UCSD-AML1 (cell line): ENCODE data around the gene NUDT22.
A peak's percentile ranks its signal among the peaks of the same experiment; 100 is the strongest.
"Not testable (repeated sequence)": the region's sequence is repeated elsewhere in the genome, so short reads cannot be mapped to it uniquely, and the experiment has no call there.

Experiments
- DNase-seq: peaks from one replicate; lab custom pipeline; 2025; ENCODE audit not compliant: unreplicated experiment; lab: John Stamatoyannopoulos, UW

NUDT22 gene

GRCh38 chr11:64241491-64242374, 15.7 kb downstream of the NUDT22 start:
- peak; percentile 59 for DNase-seq

- DNase-seq, result no peak
These were observed 17.3 kb downstream of the NUDT22 start for GRCh38 chr11:64243236-64243854.

- DNase-seq, result no peak
These were observed 18.0 kb downstream of the NUDT22 start for GRCh38 chr11:64244107-64244506.

- no peak for DNase-seq
These were observed 18.9 kb downstream of the NUDT22 start for GRCh38 chr11:64244966-64245365.

- DNase-seq, result no peak
These were observed 19.3 kb downstream of the NUDT22 start for GRCh38 chr11:64245401-64245796.

GRCh38 chr11:64245797-64246620, 19.9 kb downstream of the NUDT22 start:
- DNase-seq, result peak; percentile 59

GRCh38 chr11:64246621-64246870, 20.5 kb downstream of the NUDT22 start:
- DNase-seq, result not testable (repeated sequence)

- DNase-seq, result peak; percentile 88
These were observed 21.0 kb downstream of the NUDT22 start, which contains the start of gene PPP1R14B for GRCh38 chr11:64246871-64247728. TSS of gene PPP1R14B (minus strand) at chr11:64246943. CDS start at chr11:64246673, 270 bp downstream.

- DNase-seq, result no peak
These were observed 21.9 kb downstream of the NUDT22 start for GRCh38 chr11:64247729-64248531.

GRCh38 chr11:64248578-64248977, 22.5 kb downstream of the NUDT22 start:
- DNase-seq, result no peak

- DNase-seq, result no peak
These were observed 23.0 kb downstream of the NUDT22 start for GRCh38 chr11:64249038-64249437.

GRCh38 chr11:64249563-64250414, 23.7 kb downstream of the NUDT22 start:
- DNase-seq, result peak; percentile 43

- no peak for DNase-seq
These were observed 24.4 kb downstream of the NUDT22 start for GRCh38 chr11:64250415-64251015.

GRCh38 chr11:64251016-64251752, 25.1 kb downstream of the NUDT22 start, which contains the start of gene PLCB3:
TSS of gene PLCB3 (plus strand) at chr11:64251530. CDS start at chr11:64251650, 120 bp downstream.
- peak; percentile 76 for DNase-seq

GRCh38 chr11:64251753-64252002, 25.6 kb downstream of the NUDT22 start:
- DNase-seq, result no peak

- DNase-seq, result peak; percentile 51
These were observed 26.2 kb downstream of the NUDT22 start for GRCh38 chr11:64252003-64252872.

- DNase-seq, result no peak
These were observed 27.0 kb downstream of the NUDT22 start for GRCh38 chr11:64253043-64253442.
